HUDEP-2 (cell line): Measurements from ENCODE around the gene ACSL1.
"Not testable (repeated sequence)": the region's sequence is repeated elsewhere in the genome, so short reads cannot be mapped to it uniquely, and the experiment has no call there.

Source experiments
- DNase-seq, 76 experiments: peaks; one replicate each; lab custom pipeline; 2025; ENCODE audit not compliant: unreplicated experiment in 76 of 76; lab: John Stamatoyannopoulos, UW

The ACSL1 gene

GRCh38 chr4:184792950-184793555 lies 32.7 kb downstream of the ACSL1 start:
- DNase-seq, result peak in 5 of 76 experiments; percentile 1 to 10 (median 3)

DNA sequence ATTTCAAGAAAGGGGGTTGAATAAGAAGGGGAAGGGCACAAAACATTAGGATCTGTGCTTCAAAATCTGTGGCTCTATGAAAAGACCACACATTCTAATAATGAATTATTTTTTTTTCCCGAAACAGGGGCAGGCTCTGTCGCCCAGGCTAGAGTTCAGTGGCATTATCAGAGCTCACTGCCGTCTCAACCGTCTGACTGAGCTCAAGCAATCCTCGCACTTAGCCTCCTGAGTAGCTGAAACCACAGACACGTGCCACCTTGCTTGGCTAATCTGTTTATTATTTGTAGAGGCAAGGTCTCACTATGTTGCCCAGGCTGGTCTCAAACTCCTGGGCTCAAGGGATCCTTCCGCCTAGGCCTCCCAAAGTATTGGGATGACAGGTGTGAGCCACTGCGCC lies 33.4 kb downstream of the ACSL1 start:
- DNase-seq, result peak in 1 of 76 experiments; percentile 2

- peak in 1 of 76 experiments; percentile 3 for DNase-seq
Observed at GRCh38 chr4:184790826-184791225, 34.9 kb downstream of the ACSL1 start.

GRCh38 chr4:184787766-184788503 lies 37.8 kb downstream of the ACSL1 start:
- no peak for DNase-seq

DNA sequence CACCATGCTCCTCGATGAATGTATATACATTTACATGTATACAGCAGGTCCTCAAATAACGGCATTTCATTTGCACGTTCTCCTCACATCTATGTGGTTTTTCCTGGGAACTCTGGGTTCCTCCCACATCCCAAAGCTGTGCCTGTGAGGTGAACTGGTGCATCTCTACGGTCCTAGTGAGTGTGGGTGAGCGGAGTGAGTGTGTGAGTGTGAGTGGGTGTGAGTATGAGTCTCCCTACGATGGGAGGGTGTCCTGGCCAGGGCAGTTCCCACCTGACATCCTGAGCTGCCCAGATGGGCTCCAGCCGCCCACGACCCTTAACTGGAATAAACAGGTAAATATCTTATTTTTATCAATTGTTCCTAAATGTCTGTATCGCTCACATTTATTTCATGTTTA lies 40.0 kb downstream of the ACSL1 start:
- no peak for DNase-seq

GRCh38 chr4:184784628-184785257 lies 41.0 kb downstream of the ACSL1 start:
- DNase-seq, result no peak

- DNase-seq, result no peak
Observed at GRCh38 chr4:184782731-184783373, 42.9 kb downstream of the ACSL1 start.

DNA sequence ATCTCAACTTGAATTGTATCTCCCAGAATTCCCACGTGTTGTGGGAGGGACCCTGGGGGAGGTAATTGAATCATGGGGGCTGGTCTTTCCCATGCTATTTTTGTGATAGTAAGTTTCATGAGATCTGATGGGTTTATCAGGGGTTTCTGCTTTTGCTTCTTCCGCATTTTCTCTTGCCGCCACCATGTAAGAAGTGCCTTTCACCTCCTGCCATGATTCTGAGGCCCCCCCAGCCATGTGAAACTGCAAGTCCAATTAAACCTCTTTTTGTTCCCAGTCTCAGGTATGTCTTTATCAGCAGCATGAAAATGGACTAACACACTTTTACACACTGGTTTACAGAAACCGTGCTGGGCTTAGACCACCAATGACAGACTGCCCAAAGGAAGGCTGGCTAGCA lies 46.6 kb downstream of the ACSL1 start:
- DNase-seq, result not testable (repeated sequence)

GRCh38 chr4:184778325-184778724 lies 47.4 kb downstream of the ACSL1 start:
- no peak for DNase-seq

GRCh38 chr4:184776821-184777220 lies 48.9 kb downstream of the ACSL1 start:
- DNase-seq, result no peak

DNA sequence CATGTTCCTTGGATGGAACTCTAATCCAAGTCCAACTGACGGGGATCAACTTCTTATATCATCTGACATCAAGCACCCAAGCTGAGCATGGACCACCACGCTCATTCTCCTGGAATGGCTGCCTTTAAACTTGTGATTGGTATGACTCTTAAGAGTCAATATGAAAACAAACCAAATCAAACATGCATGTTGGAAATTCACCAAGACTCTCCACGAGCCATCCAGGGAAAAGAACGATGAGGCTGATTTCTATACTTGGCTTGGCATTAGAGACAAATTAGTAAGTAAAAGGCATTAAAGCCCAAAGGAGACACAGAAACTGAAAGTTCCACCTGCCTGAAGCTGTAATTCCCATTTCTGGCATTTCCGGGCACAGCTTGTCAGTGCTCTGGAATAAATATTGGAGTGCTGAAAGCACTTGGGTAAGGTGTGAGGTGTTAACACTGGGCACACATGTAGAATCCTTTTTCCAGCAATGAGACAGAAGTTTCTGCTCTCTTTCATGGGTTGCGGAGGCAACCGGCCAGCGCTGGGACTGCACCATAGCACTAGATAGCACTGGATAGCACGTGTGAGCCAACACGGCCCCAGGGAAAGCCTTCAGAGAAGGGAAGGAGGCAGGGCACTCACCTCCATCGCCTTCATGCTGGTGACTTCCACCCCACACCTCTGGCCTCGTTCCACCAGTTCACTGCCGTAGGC lies 49.8 kb downstream of the ACSL1 start:
- no peak for DNase-seq

- no peak for DNase-seq
Observed at GRCh38 chr4:184774152-184774551, 51.6 kb downstream of the ACSL1 start.

DNA sequence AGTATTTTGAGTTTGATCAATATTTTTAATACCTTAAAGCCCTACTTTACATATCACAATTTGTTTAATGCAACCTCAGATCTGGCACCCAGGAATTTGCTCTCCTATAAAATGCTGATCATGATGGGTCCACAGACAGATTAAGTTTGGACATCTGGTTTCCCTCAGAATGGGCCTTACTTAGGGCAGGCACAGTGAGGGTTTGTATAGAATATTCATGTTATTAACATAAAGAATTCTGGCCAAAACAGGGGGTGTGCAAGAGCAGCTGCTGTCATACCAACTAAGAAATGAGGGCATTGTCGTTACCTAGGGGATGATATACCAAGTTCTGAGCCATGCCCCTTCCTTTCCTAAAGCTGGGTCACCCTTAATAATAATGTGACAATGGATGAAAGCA lies 54.4 kb downstream of the ACSL1 start:
- DNase-seq, result no peak

GRCh38 chr4:184769141-184769765 lies 56.5 kb downstream of the ACSL1 start:
- no peak for DNase-seq

GRCh38 chr4:184768296-184768695 lies 57.5 kb downstream of the ACSL1 start:
- no peak for DNase-seq

GRCh38 chr4:184766446-184766845 lies 59.3 kb downstream of the ACSL1 start:
- no peak for DNase-seq

GRCh38 chr4:184765473-184766340 lies 60.1 kb downstream of the ACSL1 start:
- DNase-seq, result no peak

DNA sequence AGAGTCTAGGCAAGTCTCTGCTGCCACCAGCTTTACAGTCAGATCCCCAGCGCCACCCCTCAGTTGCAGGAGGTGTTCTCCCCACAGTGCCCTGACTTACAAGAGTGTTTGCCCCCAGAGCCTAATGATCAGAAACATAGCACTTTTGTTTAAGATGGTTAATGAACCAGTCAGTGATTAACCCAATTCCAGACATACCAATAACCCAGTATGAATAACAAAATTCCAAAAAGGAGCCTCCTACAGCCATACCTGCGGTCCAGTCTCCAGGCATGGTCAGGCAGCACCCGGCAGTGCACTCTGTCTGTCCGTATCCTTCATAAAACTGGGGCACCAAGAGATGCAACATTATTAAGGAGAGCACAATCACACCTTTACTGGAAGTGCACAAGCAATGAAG lies 61.2 kb downstream of the ACSL1 start:
- no peak for DNase-seq

DNA sequence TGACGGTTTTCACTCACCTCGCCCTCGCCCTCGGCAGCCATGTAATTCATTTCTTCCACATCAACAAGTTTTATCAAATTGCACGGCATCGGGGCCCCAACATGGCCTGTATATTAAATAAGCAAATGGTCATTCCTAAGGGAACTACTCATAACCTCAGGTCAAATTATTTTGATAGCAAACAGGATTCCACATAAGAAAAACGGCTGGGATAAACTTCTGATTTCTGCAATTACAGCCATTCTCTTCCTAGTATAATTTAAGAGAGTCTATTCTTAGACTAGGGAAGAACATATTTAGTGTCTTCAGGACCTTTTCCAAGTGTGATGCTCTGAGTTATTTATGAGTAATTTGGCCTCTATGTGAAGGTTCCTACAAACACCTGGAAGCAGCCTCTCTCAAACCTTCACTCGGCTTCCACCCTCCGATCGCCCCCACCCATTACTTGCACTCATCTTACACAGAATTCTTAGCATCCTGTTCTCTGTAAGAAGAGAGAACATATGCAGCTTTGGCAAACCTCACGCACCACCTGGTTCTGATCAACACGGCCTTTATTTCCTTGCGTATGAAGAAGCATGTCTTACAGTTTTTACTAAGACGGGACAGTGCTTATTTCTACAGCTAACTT lies 62.5 kb downstream of the ACSL1 start:
- DNase-seq, result no peak
